Measurements from ENCODE around the gene ADAMTS2.

GRCh38 chr5:179381691-179382090 lies 36.4 kb upstream of the ADAMTS2 start:
- TF ChIP-seq EZH2 (IDR thresholded peaks at IDR 0.05) (no peak), CTCF (IDR thresholded peaks at IDR 0.05) (no peak), EZH2phosphoT487 (IDR thresholded peaks at IDR 0.05) (no peak)

Measured in neural progenitor cell (in vitro differentiated cells).